Measurements from ENCODE around the gene HNRNPF.

- TF ChIP-seq, protein P1, sequence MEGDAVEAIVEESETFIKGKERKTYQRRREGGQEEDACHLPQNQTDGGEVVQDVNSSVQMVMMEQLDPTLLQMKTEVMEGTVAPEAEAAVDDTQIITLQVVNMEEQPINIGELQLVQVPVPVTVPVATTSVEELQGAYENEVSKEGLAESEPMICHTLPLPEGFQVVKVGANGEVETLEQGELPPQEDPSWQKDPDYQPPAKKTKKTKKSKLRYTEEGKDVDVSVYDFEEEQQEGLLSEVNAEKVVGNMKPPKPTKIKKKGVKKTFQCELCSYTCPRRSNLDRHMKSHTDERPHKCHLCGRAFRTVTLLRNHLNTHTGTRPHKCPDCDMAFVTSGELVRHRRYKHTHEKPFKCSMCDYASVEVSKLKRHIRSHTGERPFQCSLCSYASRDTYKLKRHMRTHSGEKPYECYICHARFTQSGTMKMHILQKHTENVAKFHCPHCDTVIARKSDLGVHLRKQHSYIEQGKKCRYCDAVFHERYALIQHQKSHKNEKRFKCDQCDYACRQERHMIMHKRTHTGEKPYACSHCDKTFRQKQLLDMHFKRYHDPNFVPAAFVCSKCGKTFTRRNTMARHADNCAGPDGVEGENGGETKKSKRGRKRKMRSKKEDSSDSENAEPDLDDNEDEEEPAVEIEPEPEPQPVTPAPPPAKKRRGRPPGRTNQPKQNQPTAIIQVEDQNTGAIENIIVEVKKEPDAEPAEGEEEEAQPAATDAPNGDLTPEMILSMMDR (IDR thresholded peaks at IDR 0.05): no peak
- TF ChIP-seq POLR2A (IDR thresholded peaks at IDR 0.05): no peak
These were observed 38.2 kb downstream of the HNRNPF start for GRCh38 chr10:43370671-43371215.
